GM23338 (cell line): ENCODE results near the gene SIRPA. TPM values are rescaled to one million over a fixed set of nuclear protein-coding genes. Genes with fewer than 3 reads are reported as not detected.

ENCODE experiments used
- ATAC-seq: fragments of 200-7000 bp; cut with Tn5 transposase; 3 replicates; pipeline ENCODE4 v1.9.1; 2020
- DNase-seq: peaks from one replicate; pipeline ENCODE4 v3.0.0-alpha.2; 2015; ENCODE audit warnings: low spot score
- H2AFZ ChIP-seq: fragments of 200-600 bp; sonication (generic); 2 replicates; pipeline ENCODE4 v1.8.0; 2016; ENCODE audit warnings: antibody characterized with exemption, mild to moderate bottlenecking, moderate library complexity
- H3F3A ChIP-seq: fragments of 200-600 bp; sonication (generic); replicated peaks from 2 replicates; pipeline ENCODE4 v1.8.0; 2017; ENCODE audit warnings: antibody characterized with exemption, mixed run types, low read depth
- H3K27ac ChIP-seq: fragments of 200-600 bp; sonication (generic); 2 replicates; pipeline ENCODE4 v1.6.1; 2016; ENCODE audit warnings: low read depth
- H3K27me3 ChIP-seq: fragments of 200-600 bp; sonication (generic); 2 replicates; pipeline ENCODE4 v1.8.0; 2016; ENCODE audit warnings: mild to moderate bottlenecking, mixed run types, moderate library complexity; ENCODE audit not compliant: insufficient read depth
- H3K36me3 ChIP-seq: fragments of 200-600 bp; sonication (generic); 2 replicates; pipeline ENCODE4 v1.8.0; 2016; ENCODE audit warnings: mild to moderate bottlenecking; ENCODE audit not compliant: insufficient read depth
- H3K4me1 ChIP-seq: fragments of 200-600 bp; sonication (generic); 2 replicates; pipeline ENCODE4 v1.8.0; 2016; ENCODE audit warnings: mild to moderate bottlenecking, moderate library complexity; ENCODE audit not compliant: insufficient read depth
- H3K4me2 ChIP-seq: fragments of 200-600 bp; sonication (generic); 2 replicates; pipeline ENCODE4 v1.7.1; 2017; ENCODE audit warnings: mixed run types
- H3K4me3 ChIP-seq: fragments of 200-600 bp; sonication (generic); 2 replicates; pipeline ENCODE4 v1.6.1; 2016; ENCODE audit warnings: mixed run types
- H3K79me2 ChIP-seq: fragments of 200-600 bp; sonication (generic); replicated peaks from 2 replicates; pipeline ENCODE4 v1.8.0; 2017; ENCODE audit warnings: mild to moderate bottlenecking; ENCODE audit not compliant: insufficient read depth
- H3K9me2 ChIP-seq: fragments of 200-600 bp; sonication (generic); 2 replicates; pipeline ENCODE4 v1.8.0; 2017; ENCODE audit not compliant: insufficient read depth
- H4K20me1 ChIP-seq: fragments of 200-600 bp; sonication (generic); replicated peaks from 2 replicates; pipeline ENCODE4 v1.8.0; 2017; ENCODE audit warnings: mild to moderate bottlenecking; ENCODE audit not compliant: insufficient read depth
- H3K27ac Mint-ChIP-seq: 2 replicates; pipeline ENCODE4 v1.8.0; 2020; ENCODE audit warnings: inconsistent platforms, mild to moderate bottlenecking, moderate library complexity, mixed read lengths
- H3K27me3 Mint-ChIP-seq: 3 replicates; pipeline ENCODE4 v1.8.0; 2022; ENCODE audit warnings: low read depth, mild to moderate bottlenecking, moderate library complexity, mixed read lengths, inconsistent platforms; ENCODE audit not compliant: insufficient read depth, poor library complexity
- H3K36me3 Mint-ChIP-seq: 3 replicates; pipeline ENCODE4 v1.8.0; 2021; ENCODE audit warnings: low read depth, mild to moderate bottlenecking, inconsistent platforms, moderate library complexity, mixed read lengths
- H3K4me1 Mint-ChIP-seq: 3 replicates; pipeline ENCODE4 v1.8.0; 2020; ENCODE audit warnings: mild to moderate bottlenecking, inconsistent platforms, mixed read lengths
- H3K4me3 Mint-ChIP-seq: 3 replicates; pipeline ENCODE4 v1.8.0; 2021; ENCODE audit warnings: moderate library complexity, mild to moderate bottlenecking, inconsistent platforms, mixed read lengths
- H3K9me3 Mint-ChIP-seq: 3 replicates; pipeline ENCODE4 v1.8.0; 2020; ENCODE audit warnings: moderate library complexity, mild to moderate bottlenecking, inconsistent platforms, mixed read lengths
- CREB1 ChIP-seq: fragments of 250-450 bp; sonication (Bioruptor Pico); IDR thresholded peaks from 2 replicates; pipeline ENCODE4 v1.5.0; 2020; ENCODE audit warnings: low read depth, mild to moderate bottlenecking, moderate library complexity
- JUNB ChIP-seq: IDR thresholded peaks from one replicate; pipeline ENCODE4 v1.6.1; 2016; ENCODE audit warnings: antibody characterized with exemption; ENCODE audit not compliant: unreplicated experiment
- POLR2AphosphoS5 ChIP-seq: IDR thresholded peaks from 2 replicates; pipeline ENCODE4 v1.6.1; 2016; ENCODE audit warnings: antibody characterized with exemption, low read depth
- STAT1 ChIP-seq: IDR thresholded peaks from one replicate; pipeline ENCODE4 v1.6.1; 2016; ENCODE audit warnings: antibody characterized with exemption; ENCODE audit not compliant: unreplicated experiment
- ZNF114 ChIP-seq: fragments of 250-450 bp; sonication (Bioruptor Pico); IDR thresholded peaks from 2 replicates; pipeline ENCODE4 v1.5.0; 2020; ENCODE audit warnings: mild to moderate bottlenecking, moderate library complexity
- ZNF331 ChIP-seq: fragments of 250-450 bp; sonication (Bioruptor Pico); IDR thresholded peaks from 2 replicates; pipeline ENCODE4 v1.5.0; 2020; ENCODE audit warnings: low read depth, mild to moderate bottlenecking, moderate library complexity
- polyA plus RNA-seq: library from polyadenylated mRNA; unstranded; fragments of >200 nt; fragmentation: Nextera tagmentation; extraction: Ambion mirVana; gene quantifications from 2 replicates; pipeline ENCODE4 v1.2.1, GENCODE V29; 2016
- total RNA-seq: library from RNA; depleted of rRNA; stranded (reverse); fragments of >200 nt; shearing (Covaris generic); gene quantifications from 2 replicates; pipeline ENCODE4 v1.2.3, GENCODE V29; 2014
- TF ChIP-seq, protein P1 (sequence below): fragments of 250-450 bp; sonication (Bioruptor Pico); IDR thresholded peaks from 2 replicates; pipeline ENCODE4 v1.5.0; 2020; ENCODE audit warnings: mild to moderate bottlenecking, moderate library complexity
- TF ChIP-seq, protein P2 (sequence below): IDR thresholded peaks from one replicate; pipeline ENCODE4 v1.6.1; 2018; ENCODE audit warnings: antibody characterized with exemption; ENCODE audit not compliant: unreplicated experiment
- TF ChIP-seq, protein P3 (sequence below), 2 experiments: fragments of 200-600 bp in 1 of 2; sonication (generic) in 1 of 2; conservative IDR thresholded peaks; 2 replicates each; pipeline versions ENCODE4 v1.5.1 to v1.6.1; 2016 to 2017; ENCODE audit warnings: antibody characterized with exemption in 2 of 2, low read depth in 2 of 2, mild to moderate bottlenecking in 2 of 2, moderate library complexity in 1 of 2

The SIRPA gene
- total and polyA plus RNA-seq, 2 experiments from 2014 or later = 1.2 to 2.9 TPM

DNA sequence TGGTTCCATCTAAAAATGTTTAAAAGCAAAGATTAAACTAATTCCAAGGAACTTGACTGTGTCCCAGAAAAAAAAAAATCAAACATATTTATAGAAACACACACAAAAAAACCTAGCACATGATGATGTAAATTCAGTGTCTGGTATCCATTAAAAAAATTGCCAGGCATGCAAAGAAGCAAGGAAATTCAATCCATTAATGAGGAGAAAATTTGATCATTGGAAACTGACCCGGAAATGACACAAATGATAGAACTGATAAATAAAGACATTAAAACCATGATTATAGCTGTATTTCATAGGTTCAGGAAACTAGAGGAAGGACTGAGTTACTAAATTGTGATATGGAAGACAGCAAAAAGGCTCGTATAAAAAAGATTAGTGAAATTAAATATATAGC lies 63.9 kb downstream of the SIRPA start (continued):
- TF ChIP-seq, protein P1, sequence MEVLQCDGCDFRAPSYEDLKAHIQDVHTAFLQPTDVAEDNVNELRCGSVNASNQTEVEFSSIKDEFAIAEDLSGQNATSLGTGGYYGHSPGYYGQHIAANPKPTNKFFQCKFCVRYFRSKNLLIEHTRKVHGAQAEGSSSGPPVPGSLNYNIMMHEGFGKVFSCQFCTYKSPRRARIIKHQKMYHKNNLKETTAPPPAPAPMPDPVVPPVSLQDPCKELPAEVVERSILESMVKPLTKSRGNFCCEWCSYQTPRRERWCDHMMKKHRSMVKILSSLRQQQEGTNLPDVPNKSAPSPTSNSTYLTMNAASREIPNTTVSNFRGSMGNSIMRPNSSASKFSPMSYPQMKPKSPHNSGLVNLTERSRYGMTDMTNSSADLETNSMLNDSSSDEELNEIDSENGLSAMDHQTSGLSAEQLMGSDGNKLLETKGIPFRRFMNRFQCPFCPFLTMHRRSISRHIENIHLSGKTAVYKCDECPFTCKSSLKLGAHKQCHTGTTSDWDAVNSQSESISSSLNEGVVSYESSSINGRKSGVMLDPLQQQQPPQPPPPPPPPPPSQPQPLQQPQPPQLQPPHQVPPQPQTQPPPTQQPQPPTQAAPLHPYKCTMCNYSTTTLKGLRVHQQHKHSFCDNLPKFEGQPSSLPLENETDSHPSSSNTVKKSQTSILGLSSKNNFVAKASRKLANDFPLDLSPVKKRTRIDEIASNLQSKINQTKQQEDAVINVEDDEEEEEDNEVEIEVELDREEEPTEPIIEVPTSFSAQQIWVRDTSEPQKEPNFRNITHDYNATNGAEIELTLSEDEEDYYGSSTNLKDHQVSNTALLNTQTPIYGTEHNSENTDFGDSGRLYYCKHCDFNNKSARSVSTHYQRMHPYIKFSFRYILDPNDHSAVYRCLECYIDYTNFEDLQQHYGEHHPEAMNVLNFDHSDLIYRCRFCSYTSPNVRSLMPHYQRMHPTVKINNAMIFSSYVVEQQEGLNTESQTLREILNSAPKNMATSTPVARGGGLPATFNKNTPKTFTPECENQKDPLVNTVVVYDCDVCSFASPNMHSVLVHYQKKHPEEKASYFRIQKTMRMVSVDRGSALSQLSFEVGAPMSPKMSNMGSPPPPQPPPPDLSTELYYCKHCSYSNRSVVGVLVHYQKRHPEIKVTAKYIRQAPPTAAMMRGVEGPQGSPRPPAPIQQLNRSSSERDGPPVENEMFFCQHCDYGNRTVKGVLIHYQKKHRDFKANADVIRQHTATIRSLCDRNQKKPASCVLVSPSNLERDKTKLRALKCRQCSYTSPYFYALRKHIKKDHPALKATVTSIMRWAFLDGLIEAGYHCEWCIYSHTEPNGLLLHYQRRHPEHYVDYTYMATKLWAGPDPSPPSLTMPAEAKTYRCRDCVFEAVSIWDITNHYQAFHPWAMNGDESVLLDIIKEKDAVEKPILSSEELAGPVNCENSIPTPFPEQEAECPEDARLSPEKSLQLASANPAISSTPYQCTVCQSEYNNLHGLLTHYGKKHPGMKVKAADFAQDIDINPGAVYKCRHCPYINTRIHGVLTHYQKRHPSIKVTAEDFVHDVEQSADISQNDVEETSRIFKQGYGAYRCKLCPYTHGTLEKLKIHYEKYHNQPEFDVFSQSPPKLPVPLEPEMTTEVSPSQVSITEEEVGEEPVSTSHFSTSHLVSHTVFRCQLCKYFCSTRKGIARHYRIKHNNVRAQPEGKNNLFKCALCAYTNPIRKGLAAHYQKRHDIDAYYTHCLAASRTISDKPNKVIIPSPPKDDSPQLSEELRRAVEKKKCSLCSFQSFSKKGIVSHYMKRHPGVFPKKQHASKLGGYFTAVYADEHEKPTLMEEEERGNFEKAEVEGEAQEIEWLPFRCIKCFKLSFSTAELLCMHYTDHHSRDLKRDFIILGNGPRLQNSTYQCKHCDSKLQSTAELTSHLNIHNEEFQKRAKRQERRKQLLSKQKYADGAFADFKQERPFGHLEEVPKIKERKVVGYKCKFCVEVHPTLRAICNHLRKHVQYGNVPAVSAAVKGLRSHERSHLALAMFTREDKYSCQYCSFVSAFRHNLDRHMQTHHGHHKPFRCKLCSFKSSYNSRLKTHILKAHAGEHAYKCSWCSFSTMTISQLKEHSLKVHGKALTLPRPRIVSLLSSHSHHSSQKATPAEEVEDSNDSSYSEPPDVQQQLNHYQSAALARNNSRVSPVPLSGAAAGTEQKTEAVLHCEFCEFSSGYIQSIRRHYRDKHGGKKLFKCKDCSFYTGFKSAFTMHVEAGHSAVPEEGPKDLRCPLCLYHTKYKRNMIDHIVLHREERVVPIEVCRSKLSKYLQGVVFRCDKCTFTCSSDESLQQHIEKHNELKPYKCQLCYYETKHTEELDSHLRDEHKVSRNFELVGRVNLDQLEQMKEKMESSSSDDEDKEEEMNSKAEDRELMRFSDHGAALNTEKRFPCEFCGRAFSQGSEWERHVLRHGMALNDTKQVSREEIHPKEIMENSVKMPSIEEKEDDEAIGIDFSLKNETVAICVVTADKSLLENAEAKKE = no peak

DNA sequence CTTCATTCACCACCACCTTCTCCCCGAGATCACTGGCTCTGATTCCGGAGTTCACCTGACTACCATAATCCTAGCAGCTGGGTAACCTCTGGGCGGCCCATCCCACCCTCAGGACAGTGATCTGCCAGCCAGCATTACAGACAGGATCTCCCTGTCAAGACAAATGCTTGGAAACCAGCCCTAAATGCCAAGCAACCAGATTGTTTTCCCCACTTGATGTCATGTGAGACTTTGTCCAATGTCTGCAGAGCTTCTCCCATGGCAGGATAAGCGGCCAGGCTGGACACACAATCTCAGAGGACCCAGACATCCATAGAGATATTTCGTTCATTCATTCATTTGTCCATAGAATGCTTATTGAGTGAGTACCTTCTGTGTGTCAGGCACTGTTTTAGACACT lies 66.2 kb downstream of the SIRPA start:
- H3K4me2 ChIP-seq = no peak overlapping the region
- DNase-seq = no peak
- H3K27ac Mint-ChIP-seq = no peak overlapping the region
- no peak overlapping the region for H3K4me3 Mint-ChIP-seq
- TF ChIP-seq, protein P2, sequence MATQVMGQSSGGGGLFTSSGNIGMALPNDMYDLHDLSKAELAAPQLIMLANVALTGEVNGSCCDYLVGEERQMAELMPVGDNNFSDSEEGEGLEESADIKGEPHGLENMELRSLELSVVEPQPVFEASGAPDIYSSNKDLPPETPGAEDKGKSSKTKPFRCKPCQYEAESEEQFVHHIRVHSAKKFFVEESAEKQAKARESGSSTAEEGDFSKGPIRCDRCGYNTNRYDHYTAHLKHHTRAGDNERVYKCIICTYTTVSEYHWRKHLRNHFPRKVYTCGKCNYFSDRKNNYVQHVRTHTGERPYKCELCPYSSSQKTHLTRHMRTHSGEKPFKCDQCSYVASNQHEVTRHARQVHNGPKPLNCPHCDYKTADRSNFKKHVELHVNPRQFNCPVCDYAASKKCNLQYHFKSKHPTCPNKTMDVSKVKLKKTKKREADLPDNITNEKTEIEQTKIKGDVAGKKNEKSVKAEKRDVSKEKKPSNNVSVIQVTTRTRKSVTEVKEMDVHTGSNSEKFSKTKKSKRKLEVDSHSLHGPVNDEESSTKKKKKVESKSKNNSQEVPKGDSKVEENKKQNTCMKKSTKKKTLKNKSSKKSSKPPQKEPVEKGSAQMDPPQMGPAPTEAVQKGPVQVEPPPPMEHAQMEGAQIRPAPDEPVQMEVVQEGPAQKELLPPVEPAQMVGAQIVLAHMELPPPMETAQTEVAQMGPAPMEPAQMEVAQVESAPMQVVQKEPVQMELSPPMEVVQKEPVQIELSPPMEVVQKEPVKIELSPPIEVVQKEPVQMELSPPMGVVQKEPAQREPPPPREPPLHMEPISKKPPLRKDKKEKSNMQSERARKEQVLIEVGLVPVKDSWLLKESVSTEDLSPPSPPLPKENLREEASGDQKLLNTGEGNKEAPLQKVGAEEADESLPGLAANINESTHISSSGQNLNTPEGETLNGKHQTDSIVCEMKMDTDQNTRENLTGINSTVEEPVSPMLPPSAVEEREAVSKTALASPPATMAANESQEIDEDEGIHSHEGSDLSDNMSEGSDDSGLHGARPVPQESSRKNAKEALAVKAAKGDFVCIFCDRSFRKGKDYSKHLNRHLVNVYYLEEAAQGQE = no peak
- TF ChIP-seq, protein P3, sequence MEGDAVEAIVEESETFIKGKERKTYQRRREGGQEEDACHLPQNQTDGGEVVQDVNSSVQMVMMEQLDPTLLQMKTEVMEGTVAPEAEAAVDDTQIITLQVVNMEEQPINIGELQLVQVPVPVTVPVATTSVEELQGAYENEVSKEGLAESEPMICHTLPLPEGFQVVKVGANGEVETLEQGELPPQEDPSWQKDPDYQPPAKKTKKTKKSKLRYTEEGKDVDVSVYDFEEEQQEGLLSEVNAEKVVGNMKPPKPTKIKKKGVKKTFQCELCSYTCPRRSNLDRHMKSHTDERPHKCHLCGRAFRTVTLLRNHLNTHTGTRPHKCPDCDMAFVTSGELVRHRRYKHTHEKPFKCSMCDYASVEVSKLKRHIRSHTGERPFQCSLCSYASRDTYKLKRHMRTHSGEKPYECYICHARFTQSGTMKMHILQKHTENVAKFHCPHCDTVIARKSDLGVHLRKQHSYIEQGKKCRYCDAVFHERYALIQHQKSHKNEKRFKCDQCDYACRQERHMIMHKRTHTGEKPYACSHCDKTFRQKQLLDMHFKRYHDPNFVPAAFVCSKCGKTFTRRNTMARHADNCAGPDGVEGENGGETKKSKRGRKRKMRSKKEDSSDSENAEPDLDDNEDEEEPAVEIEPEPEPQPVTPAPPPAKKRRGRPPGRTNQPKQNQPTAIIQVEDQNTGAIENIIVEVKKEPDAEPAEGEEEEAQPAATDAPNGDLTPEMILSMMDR (conservative IDR thresholded peaks at IDR 0.05; ENCODE audit: low read depth in 2 of 2) = no peak
- TF ChIP-seq ZNF331 (CRISPR knock-in tag) (no peak), CREB1 (no peak), ZNF114 (CRISPR knock-in tag) (no peak), STAT1 (no peak), JUNB (no peak), POLR2AphosphoS5 (no peak)
- H2AFZ ChIP-seq = no peak overlapping the region
- H3K9me2 ChIP-seq = no peaks in the 10 kb centered on the region
- ATAC-seq = no peak
- H3F3A ChIP-seq = no peaks in the 10 kb centered on the region
- no peak overlapping the region for H3K4me3 ChIP-seq
- peaks cover 28% of the 10 kb centered on the region for H3K4me1 Mint-ChIP-seq
- no peaks in the 10 kb centered on the region for H3K36me3 Mint-ChIP-seq
- H3K27me3 Mint-ChIP-seq = peaks cover 12% of the 10 kb centered on the region
- no peaks in the 10 kb centered on the region for H3K36me3 ChIP-seq
- H3K27me3 ChIP-seq = peaks cover 14% of the 10 kb centered on the region
- H3K4me1 ChIP-seq = peaks cover 30% of the 10 kb centered on the region
- no peak overlapping the region for H3K27ac ChIP-seq
- no peaks in the 10 kb centered on the region for H3K79me2 ChIP-seq
- no peaks in the 10 kb centered on the region for H4K20me1 ChIP-seq
- no peaks in the 10 kb centered on the region for H3K9me3 Mint-ChIP-seq
